Left cardiac atrium (tissue), 2 donors: ENCODE results near the gene TMEM143. TPM values are rescaled to one million over a fixed set of nuclear protein-coding genes. Genes with fewer than 3 reads are reported as not detected.

ENCODE experiments used
- total RNA-seq, 2 donors: library from RNA; stranded (reverse); fragmentation: NEBNext Ultra II Directional; extraction: Animal tissue kit (Norgen Biotek cat#: 25700); gene quantifications; one replicate each; pipeline ENCODE4 v1.2.1, GENCODE V29; 2021
- donor health status: DM: no; HTN: yes; CAD: no; lungs with severe emphysema.
- donor health status: DM: yes; HTN: yes; CAD: no.

The TMEM143 gene
- total RNA-seq, 2 donors from 2014 or later, result 30.5 to 43.0 TPM

Other genes with a start within 250 kb of the TMEM143 start
- 1 to 10 TPM; 5.8 to 7.4 TPM for gene LIG1, start 193.6 kb downstream of the TMEM143 start, total RNA-seq
- gene ZSWIM9, start 193.3 kb downstream of the TMEM143 start, total RNA-seq, result 1 to 10 TPM; 4.6 to 6.2 TPM
- 10 to 100 TPM; 33.5 to 37.4 TPM for gene CARD8, start 108.0 kb downstream of the TMEM143 start, total RNA-seq
- under 1 TPM; 0.39 to 0.74 TPM for gene ZNF114, start 93.9 kb downstream of the TMEM143 start, total RNA-seq
- gene EMP3, start 38.4 kb downstream of the TMEM143 start, total RNA-seq, result 10 to 100 TPM; 89.9 TPM
- not detected for gene SYNGR4, start 427 bp upstream of the TMEM143 start, total RNA-seq
- 100 to 1,000 TPM in 1 of 2 donors, 10 to 100 TPM in 1; 81.4 to 103 TPM for gene KDELR1, start 27.6 kb upstream of the TMEM143 start, total RNA-seq
- under 1 TPM; 0.39 to 0.47 TPM for gene GRIN2D, start 29.7 kb upstream of the TMEM143 start, total RNA-seq
- gene GRWD1, start 82.0 kb upstream of the TMEM143 start, total RNA-seq, result 10 to 100 TPM; 18.1 to 24.9 TPM
- under 1 TPM; 0.27 to 0.60 TPM for gene KCNJ14, start 91.6 kb upstream of the TMEM143 start, total RNA-seq
- gene CYTH2, start 105.4 kb upstream of the TMEM143 start, total RNA-seq, result 10 to 100 TPM; 29.0 to 32.5 TPM
- gene LMTK3, start 147.9 kb upstream of the TMEM143 start, total RNA-seq, result 1 to 10 TPM; 2.0 to 2.9 TPM
- gene SULT2B1, start 188.2 kb upstream of the TMEM143 start, total RNA-seq, result under 1 TPM; 0.39 to 0.71 TPM
- not detected for gene SPACA4, start 242.8 kb upstream of the TMEM143 start, total RNA-seq